Left hindlimb (tissue), 1 donor: ENCODE measurements around the gene CPA2.
"Not testable (repeated sequence)": the region's sequence is repeated elsewhere in the genome, so short reads cannot be mapped to it uniquely, and the experiment has no call there.

Source experiments
- DNase-seq: peaks from one replicate; pipeline ENCODE4 v3.0.0-alpha.2; 2018

The CPA2 gene

DNA sequence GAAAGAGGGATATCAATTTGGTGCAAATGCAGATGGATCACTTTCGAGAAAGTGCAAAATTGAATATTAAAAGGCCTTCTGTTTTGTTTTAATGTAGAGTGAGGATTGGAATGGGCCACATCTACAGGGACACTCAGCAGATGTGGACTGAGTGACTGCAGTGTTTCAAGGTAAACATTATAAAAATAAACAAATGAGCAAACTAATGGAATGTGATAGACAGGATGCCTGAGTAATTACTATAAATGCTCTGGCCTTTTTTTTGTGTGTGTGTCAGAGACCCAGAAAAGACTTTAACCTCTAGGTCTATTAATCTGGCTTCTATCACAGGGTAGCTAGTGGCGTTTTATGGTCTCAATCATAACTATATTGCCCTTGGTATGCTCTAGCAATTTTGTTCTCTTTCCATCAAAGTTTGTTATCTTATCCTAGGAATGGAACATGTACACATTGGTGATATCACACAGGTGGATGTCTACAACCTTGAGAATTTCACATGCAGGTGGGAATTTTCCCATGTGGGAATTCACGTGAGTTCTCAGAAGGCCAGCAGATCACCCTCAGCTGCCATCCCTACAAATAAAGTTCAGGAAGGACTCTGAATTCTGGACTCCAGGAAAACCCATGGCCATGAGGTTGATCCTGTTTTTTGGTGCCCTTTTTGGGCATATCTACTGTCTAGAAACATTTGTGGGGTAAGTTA lies at the start of gene CPA2:
Gene CPA2 (plus strand): TSS at position 606 of the 703 bp plus-strand sequence. CDS start 19 bp downstream, at position 625.
- DNase-seq: no peak

DNA sequence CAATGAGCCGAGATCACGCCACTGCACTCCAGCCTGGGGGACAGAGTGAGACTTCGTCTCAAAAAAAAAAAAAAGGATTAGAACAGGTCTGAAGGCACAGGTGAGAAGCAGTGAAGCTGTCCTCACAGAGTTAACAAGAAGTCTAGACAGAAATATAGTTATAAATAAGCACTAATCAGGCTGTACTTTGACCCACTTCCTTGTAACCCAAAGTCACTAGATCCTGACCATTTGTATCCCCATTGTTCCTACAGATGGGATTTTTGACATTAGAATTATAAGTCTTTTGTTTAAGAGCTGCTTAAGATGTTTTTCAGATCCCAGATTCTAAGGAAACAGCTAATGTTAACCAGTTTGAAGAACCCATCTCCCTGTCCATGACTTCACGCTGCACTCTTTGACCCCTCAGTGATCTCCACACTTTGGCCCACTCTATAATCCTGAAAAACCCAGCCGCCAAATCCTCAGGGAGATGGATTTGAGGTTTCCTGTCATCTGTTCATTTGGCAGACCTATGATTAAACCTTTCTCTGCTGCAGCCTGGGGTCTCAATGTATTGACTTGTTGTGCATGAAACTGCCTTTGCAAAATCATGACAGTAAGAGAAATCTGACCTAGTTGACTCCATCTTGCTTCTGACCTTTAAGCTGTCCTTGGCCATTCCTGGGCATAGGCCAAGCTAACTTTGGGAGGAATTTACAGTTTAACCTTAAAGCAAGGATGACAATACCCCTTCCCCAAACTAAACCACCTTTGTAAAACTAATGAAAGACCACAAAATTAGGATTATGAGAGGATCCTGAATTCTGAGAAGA lies 47.6 kb upstream of the CPA2 start:
- DNase-seq: no peak

DNA sequence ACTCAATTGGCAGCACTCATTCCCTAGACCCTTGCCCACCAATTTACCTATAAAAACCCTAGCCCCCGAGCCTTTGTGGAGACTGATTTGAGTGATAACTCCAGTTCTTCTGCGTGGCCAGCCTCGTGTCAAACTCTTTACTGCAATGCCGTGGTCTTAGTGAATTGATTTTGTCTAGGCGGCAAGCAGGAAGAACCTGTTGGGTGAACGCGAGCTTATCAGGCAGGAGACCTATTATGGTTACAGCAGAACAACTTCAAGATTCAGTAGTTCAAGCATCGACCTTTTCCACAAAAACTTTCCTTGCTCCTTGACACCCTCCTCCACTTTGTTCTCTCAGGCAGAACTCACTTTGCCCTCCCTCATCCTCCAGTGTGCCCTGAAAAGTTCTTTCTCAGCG lies 46.8 kb upstream of the CPA2 start:
- DNase-seq: no peak

DNA sequence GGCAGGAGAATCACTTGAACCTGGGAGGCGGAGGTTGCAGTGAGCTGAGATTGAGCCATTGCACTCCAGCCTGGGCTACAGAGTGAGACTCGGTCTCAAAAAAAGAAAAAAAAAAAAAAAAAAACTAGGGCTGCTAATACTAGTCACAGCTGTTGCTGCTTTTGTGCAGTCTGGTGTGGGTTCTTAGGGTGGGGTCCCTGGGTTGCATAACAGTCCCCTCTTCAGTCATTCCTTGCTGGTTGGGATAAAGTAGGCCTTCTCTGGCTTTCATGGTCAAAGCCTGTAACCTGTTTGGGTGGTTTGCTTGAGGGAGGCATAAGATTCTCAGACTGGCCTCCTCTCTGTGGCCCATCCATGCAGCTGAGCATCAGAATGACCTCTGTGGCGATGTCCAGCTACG lies 44.9 kb upstream of the CPA2 start:
- no peak for DNase-seq

DNA sequence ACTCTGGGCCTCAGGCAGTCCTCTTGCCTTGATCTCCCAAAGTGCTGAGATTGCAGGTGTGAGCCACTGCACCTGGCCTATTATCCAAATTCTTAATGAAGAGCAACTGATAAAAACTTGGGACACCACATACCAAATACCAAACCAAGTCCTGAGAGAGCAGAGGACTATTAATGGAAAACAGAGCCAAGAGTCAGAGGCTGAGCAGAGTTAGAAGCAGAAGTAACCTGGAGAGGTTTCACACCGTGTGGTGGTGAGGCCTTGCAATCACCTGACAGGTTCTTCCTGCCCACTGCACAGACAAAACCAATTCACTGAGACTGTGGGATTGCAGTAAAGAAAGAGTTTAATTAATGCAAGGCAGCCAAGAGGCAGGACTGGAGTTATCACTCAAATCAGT lies 43.0 kb upstream of the CPA2 start:
- DNase-seq: no peak

DNA sequence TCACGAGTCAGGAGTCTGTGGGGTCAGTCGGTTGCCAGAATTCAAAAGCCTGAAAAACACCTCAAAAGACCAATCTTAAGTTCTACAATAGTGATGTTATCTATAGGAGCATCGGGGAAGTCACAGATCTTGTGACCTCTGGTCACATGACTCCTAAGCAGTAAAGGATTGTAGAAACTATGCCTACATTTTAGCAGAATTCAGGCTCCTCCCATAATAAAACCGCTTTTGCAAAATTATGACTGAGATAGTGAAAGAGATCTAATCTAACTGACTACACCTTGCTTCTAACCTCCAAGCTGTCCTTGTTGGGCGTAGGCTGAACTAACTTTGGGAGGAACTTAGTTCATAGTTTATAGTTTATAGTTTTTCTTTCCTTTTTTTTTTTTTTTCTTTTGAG lies 42.5 kb upstream of the CPA2 start:
- no peak for DNase-seq

DNA sequence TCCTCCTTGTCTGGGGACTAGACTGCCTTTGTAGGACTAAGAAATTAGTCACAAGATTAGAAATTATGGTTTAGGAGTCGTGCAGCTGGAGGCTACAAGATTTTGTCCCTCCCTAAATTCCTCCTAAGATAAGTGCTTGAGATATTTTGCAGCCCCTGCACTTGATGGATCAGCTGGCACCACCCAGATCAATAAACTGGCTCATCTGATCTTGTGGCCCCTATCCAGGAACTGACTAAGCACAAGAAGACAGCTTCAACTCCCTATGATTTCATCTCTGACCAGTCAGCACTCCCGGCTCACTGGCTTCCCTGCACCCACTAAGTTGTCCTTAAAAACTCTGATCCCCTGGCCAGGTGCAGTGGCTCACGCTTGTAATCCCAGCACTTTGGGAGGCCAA lies 41.7 kb upstream of the CPA2 start:
- not testable (repeated sequence) for DNase-seq

DNA sequence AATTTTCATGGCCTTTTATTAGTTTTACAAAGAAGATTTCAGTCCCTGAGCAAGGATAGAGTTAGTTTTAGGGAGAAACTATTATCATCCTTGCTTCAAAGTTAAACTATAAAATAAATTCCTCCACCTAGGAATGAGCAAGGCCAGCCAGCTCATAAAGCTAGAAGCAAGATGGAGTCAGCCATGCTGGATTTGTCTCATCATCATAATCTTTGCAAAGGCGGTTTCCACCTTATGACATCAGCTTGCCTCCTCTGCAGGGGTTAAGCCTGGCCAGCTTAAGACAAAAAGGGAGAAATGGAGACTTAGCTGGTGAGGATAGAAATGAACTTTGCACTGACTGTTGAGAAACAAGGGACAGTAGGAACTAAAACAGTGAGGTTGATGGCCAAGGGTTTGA lies 40.3 kb upstream of the CPA2 start:
- no peak for DNase-seq

DNA sequence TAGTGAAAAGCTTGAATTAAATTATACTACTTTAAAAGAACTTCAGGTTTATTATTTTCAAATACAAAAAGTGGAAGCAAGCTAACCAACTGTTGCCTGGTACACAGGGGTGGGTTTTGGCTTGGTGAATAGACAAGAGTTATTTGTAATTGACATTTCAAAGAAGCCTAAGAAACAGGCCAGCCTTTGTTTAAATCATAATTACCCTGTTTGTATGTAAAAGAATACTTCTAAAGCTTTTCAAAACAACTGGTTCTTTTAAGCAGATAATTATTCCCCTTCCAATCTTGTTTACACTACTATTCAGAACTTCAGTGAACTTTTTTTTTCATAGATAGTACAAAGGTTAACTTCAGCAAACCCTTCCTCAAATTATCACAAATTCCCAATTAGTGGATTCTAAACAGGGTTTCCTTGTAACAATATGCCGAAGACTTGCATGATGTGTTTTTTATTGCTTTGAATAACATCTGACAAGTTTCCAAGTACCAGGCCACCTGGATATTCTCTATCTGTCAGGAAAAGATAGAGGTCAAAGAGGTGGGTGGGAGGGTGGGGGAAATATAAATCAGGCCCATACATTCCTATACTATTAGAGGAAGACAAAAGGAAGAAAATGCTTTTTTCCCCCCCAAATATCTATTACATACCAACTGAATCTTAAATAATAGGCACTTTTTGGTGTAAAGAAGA lies 38.6 kb upstream of the CPA2 start:
- DNase-seq: no peak

DNA sequence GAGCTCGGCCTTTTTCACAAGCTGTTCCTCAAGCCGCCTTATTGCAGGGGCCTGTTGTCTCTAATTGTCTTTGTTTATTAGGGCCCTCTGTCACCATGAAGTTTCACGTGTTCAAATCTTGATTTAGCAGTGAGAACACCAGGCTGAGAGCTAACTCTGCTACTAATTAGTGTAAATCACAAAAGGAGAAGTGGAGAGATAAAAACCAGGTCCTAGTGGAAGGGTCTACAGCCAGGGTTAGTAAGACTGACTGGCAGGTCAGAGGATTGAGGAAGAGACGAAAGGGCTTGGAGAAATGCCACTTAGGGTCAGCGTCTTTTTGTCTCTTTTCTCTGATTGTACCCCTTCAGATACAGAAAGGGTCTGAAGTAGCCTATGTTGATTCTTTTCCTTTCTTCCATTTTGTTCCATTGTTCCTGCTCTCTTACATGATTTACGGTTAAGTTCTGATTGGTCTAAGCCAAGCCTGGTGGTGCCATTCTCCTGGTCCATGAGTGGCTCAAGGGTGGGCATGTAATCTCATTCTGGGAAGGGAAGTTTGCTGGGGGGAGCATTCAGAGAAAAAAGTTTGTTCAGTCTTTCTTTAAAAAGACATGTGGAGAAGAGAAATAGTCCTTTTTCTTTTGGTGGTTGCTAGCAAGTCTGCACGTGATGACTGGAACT lies 37.7 kb upstream of the CPA2 start:
- DNase-seq: no peak

DNA sequence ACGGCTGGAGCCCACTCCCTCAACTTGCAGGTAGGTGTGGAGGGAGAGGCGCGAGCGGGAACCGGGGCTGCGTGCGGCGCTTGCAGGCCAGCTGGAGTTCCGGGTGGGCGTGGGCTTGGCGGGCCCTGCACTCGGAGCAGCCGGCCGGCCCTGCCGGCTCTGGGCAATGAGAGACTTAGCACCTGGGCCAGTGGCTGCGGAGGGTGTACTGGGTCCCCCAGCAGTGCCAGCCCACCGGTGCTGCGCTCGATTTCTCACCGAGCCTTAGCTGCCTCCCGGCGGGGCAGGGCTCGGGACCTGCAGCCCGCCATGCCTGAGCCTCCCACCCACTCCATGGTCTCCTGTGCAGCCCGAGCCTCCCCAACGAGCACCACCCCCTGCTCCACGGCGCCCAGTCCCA lies 36.7 kb upstream of the CPA2 start:
- not testable (repeated sequence) for DNase-seq

DNA sequence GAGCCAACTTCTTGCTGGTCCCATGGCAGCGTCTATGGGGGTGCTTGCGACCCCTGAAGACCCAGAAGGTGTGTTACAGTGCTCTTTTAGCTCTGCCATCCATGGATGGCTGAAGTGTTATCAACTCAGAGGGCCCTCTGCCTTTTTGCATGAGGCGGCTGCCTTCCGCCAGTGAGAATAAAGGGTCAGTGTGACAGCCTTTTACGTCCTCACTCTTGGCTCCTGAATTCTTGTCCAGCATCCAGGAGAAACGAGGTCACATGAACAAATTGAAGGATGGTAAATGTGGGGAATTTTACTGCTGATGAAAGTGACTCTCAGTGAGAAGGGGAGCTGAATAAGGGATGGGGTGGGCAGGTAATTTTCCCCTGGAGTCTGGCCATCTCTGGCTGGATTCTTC lies 34.9 kb upstream of the CPA2 start:
- DNase-seq: no peak

DNA sequence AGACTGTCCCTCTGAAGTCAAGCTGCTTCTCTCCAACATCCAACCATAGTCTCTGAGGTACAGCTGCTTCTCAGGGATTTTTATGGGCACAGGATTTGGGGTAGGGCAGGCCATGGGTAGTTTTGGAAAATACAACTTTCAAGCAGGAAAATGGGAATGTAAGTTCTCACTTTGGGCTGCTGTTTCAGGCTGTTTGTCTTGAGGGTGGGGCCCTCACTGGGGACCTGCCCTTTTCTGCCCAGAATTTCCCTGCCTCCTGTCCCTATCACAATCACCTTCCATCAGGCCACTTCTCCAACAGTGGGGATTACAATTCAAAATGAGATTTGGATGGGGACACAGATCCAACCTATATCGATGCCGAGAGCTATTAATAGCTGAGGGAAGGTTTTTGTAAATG lies 34.5 kb upstream of the CPA2 start:
- no peak for DNase-seq

DNA sequence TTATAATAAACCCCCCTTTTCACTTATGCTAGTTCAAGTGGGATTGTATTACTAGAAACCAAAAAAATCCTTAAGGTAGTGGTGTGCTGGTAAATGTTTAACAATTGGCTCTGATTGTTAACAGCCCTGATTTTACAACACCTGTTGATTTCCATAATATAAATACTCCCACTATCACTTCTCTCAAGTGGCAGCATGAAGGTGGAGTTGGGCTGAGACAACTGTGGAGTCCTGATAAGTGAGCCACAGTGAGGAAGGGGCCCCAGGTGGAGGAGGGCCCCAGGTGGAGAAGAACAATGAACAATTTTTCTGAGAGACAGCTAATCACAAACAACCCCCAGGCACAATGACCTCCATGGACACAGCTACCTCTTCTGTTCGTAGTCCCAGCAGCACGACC lies 32.6 kb upstream of the CPA2 start:
- no peak for DNase-seq

DNA sequence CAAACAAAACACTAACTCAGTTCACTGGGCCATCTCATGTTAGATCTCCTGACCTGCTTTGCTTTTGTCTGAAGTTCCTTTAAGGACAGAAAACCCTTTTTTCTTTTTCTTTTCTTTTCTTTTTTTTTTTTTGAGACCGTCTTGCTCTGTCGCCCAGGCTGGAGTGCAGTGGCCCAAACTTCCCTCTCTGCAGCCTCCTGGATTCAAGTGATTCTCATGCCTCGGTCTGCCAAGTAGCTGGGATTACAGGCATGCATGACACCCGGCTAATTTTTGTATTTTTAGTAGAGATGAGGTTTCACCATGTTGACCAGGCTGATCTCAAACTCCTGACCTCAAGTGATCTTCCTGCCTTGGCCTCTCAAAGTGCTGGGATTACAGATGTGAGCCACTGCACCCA lies 30.3 kb upstream of the CPA2 start:
- not testable (repeated sequence) for DNase-seq

DNA sequence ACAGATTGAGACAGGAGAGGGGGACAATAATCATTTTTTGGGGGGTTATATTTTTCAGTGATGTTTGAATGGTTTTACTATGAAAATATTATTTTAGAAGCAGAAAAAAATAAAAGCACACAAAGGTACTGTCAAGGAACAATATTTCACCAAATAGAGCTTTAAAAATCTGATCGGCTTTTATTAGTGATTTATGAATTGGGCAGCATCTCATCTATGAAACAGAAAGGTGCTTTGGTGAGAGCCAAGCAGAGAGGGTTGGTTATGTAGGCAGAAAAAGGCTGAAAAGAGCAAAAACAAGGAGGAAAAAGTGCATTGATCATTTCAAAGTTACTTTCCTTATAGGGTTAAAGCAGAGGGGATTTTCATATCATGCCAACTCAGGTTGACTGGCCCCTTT lies 26.4 kb upstream of the CPA2 start:
- no peak for DNase-seq

DNA sequence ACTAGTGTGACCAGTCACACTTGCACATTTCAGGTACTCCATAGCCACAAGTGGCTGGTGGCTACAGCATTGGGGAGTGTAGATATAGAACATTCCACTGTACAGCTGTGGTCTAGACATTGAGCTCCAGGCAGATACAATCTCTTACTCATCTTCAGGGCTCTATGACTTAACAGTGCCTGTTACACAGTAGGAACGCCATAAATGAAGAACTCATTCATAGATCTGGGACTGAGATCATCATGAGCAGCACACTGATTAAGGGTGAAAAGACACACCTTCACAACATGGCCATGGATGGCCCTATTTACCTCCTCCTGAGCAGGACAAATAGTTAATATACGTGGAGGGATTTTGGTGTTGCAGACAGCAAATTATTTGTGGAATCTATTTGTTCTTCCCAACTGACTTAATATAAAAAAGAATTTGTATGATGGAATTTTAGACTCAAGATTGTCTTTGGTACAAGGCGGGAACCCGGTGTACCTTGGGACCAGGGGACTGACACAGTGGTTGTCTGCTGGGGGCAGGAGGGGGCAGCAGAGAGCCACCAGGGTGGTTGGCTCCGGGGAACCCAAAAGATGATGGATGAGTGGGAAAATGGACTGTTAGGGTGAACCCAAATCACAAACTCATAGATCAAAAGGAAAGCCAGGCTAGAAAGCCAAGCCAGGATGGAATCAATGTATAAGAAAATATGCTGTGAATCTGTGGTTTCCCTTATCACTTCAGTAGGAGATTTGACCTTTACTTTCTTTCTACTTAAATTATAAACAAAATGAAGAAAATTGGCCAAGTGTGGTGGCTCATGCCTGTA lies 24.3 kb upstream of the CPA2 start:
- DNase-seq: no peak

DNA sequence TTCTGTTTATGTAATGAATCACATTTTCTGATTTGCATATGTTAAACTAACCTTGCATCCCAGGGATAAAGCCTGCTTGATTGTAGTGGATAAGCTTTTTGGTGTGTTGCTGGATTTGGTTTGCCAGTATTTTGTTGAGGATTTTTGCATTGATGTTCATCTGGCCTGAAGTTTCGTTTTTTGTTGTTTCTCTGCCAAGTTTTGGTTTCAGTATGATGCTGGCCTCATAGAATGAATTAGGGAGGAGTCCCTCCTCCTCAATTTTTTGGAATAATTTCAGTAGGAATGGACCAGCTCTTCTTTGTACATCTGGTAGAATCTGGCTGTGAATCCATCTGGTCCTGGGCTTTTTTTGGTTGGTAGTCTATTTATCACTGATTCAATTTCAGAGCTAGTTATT lies 23.2 kb upstream of the CPA2 start:
- not testable (repeated sequence) for DNase-seq

DNA sequence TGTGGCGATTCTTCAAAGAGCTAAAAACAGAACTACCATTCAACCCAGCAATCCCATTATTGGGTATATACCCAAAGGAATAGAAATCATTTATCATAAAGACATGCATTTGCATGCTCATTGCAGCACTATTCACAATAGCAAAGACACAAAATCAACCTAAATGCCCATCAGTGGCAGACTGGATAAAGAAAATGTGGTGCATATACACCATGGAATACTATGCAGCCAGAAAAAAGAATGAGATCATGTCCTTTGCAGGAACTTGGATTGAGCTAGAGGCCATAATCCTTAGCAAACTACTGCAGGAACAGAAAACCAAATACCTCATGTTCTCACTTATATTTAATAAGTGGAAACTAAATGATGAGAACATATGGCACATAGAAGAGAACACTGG lies 20.2 kb upstream of the CPA2 start:
- DNase-seq: not testable (repeated sequence)

DNA sequence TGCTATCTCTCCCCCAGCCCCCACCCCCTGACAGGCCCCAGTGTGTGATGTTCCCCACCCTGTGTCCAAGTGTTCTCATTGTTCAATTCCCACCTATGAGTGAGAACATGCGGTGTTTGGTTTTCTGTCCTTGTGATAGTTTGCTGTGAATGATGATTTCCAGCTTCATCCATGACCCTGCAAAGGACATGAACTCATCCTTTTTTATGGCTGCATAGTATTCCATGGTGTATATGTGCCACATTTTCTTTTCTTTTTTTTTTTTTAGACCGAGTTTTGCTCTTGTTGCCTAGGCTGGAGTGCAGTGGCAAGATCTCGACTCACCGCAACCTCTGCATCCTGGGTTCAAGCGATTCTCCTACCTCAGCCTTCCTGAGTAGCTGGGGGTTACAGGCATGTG lies 17.8 kb upstream of the CPA2 start:
- DNase-seq: not testable (repeated sequence)

DNA sequence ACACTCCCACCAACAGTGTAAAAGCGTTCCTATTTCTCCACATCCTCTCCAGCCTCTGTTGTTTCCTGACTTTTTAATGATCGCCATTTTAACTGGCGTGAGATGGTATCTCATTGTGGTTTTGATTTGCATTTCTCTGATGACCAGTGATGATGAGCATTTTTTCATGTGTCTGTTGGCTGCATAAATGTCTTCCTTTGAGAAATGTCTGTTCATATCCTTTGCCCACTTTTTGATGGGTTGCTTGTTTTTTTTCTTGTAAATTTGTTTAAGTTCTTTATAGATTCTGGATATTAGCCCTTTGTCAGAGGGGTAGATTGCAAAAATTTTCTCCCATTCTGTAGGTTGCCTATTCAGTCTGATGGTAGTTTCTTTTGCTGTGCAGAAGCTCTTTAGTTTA lies 17.0 kb upstream of the CPA2 start:
- not testable (repeated sequence) for DNase-seq

DNA sequence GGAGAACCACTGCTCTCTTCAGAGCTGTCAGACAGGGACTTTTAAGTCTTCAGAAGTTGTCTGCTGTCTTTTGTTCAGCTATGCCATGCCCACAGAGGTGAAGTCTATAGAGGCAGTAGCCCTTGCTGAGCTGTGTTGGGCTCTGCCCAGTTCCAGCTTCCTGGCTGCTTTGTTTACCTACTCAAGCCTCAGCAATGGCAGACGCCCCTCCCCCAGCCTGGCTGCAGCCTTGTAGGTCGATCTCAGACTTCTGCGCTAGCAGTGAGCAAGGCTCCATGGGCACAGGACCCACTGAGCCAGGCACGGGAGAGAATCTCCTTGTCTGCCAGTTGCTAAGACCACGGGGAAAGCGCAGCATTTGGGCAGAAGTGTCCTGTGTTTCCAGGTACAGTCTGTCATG lies 12.1 kb upstream of the CPA2 start:
- DNase-seq: no peak
